ENCODE results near the gene FIBIN.

DNA sequence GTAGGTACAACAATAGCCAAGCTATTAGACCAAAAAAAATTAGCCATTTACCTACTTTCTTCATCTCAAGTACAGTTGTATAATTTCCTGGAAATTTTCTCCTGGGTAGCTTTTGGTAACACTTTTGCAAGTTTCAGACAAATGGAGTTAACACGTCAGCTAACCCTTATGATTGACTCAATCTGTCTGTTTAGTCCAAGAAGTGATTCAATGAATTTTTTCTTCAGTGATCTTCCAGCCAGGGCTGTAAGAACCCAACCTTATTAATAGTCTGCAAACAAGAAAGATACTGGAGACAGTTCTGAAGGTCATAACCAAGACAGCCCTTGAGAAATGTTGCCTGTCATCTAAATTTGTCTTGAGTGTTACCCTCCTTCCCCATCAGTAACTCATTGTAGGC is 30.1 kb upstream of the FIBIN start:
- TF ChIP-seq EZH2 (IDR thresholded peaks at IDR 0.05; ENCODE audit: low read depth, unreplicated experiment) (no peak), POLR2AphosphoS5 (IDR thresholded peaks at IDR 0.05; ENCODE audit: low read depth) (no peak), EZH2phosphoT487 (IDR thresholded peaks at IDR 0.05; ENCODE audit: unreplicated experiment) (no peak)
- TF ChIP-seq, protein P1, sequence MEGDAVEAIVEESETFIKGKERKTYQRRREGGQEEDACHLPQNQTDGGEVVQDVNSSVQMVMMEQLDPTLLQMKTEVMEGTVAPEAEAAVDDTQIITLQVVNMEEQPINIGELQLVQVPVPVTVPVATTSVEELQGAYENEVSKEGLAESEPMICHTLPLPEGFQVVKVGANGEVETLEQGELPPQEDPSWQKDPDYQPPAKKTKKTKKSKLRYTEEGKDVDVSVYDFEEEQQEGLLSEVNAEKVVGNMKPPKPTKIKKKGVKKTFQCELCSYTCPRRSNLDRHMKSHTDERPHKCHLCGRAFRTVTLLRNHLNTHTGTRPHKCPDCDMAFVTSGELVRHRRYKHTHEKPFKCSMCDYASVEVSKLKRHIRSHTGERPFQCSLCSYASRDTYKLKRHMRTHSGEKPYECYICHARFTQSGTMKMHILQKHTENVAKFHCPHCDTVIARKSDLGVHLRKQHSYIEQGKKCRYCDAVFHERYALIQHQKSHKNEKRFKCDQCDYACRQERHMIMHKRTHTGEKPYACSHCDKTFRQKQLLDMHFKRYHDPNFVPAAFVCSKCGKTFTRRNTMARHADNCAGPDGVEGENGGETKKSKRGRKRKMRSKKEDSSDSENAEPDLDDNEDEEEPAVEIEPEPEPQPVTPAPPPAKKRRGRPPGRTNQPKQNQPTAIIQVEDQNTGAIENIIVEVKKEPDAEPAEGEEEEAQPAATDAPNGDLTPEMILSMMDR (conservative IDR thresholded peaks at IDR 0.05; ENCODE audit: low read depth in 2 of 2) = no peak
- TF ChIP-seq, protein P2, sequence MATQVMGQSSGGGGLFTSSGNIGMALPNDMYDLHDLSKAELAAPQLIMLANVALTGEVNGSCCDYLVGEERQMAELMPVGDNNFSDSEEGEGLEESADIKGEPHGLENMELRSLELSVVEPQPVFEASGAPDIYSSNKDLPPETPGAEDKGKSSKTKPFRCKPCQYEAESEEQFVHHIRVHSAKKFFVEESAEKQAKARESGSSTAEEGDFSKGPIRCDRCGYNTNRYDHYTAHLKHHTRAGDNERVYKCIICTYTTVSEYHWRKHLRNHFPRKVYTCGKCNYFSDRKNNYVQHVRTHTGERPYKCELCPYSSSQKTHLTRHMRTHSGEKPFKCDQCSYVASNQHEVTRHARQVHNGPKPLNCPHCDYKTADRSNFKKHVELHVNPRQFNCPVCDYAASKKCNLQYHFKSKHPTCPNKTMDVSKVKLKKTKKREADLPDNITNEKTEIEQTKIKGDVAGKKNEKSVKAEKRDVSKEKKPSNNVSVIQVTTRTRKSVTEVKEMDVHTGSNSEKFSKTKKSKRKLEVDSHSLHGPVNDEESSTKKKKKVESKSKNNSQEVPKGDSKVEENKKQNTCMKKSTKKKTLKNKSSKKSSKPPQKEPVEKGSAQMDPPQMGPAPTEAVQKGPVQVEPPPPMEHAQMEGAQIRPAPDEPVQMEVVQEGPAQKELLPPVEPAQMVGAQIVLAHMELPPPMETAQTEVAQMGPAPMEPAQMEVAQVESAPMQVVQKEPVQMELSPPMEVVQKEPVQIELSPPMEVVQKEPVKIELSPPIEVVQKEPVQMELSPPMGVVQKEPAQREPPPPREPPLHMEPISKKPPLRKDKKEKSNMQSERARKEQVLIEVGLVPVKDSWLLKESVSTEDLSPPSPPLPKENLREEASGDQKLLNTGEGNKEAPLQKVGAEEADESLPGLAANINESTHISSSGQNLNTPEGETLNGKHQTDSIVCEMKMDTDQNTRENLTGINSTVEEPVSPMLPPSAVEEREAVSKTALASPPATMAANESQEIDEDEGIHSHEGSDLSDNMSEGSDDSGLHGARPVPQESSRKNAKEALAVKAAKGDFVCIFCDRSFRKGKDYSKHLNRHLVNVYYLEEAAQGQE (IDR thresholded peaks at IDR 0.05; ENCODE audit: unreplicated experiment) = no peak
